ENCODE results near the gene ANAPC16. TPM values are rescaled to one million over a fixed set of nuclear protein-coding genes. Genes with fewer than 3 reads are reported as not detected.
A peak's percentile ranks its signal among the peaks of the same experiment; 100 is the strongest.

ANAPC16 gene
- 58.5 TPM for total RNA-seq

DNA sequence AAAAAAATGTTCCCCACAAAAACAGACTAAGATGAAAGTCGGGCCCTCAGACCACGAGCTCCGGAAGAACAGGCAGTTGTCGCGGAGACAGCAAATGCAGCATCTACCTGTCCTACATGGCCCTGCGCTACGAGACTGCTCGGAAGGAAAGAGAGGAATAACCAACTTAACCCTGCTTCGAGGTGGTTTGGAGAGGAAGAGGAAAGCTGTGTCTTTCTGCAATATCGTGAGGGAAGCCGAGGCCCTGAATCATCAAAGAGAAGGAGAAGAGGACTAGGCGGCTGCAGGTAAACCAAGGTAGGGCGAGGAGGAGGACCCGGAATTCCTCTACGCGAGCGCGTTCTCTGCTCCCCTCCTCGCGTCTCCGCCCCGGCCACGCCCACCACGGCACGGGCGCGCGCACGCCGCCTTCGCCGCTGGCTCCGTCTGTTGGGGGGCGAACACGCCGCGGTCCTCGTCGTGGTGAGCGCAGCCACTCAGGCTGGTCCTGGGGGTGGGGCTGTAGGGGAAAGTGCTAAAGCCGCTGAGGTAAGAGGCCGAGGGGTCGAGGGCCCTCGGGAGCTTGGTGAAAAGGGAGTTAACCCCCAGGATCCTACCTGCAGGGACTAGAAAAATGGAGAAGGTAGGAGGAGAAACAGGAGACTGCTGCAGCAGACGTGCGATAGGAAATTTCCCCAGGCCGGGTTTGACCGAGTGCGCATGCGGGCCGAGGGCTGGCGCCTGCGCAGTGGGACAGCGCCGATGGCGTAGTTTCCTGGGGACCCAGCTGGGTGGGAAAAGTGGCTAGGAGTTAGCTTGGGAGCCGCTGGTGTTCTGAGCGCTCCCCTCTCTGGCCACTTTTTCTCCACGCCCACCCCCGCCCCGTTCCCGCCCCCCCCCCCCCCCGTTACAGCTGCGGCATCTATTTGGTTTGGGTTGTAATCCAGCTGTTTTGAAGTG is at the start of gene ANAPC16, which contains the start of gene ASCC1:
Gene ANAPC16 (plus strand): TSS at position 402 of the 939 bp plus-strand sequence. CDS start 7,903 bp downstream, outside the sequence.
Gene ASCC1 (minus strand): TSS at position 666 of the 939 bp plus-strand sequence. CDS start 2,978 bp downstream, outside the sequence.
- Histone ChIP-seq H3K27me3 (ENCODE audit: control insufficient read depth in 3 of 3, insufficient read depth in 3 of 3, low read length in 3 of 3) (no peaks in the 10 kb centered on the region), H3K9ac (ENCODE audit: low read depth in 1 of 3, low read length in 3 of 3) (peak within 1 kb of the TSS; percentile 95 to 99 (median 99)), H3K27ac (ENCODE audit: low read depth, low read length) (peak within 1 kb of the TSS; percentile 96), H3K4me1 (ENCODE audit: control insufficient read depth in 3 of 3, insufficient read depth in 3 of 3, low read length in 3 of 3) (peaks cover 25 to 37% (median 31%) of the 10 kb centered on the region in 3 donors), H3K4me3 (ENCODE audit: low read length in 3 of 3) (peak within 1 kb of the TSS; percentile 87 to 100 (median 94)), H3K36me3 (ENCODE audit: control insufficient read depth in 3 of 3, insufficient read depth in 3 of 3, low read length in 3 of 3) (peaks cover 0 to 6% (median 3%) of the 10 kb centered on the region in 3 donors), H3K9me3 (ENCODE audit: control insufficient read depth in 3 of 3, low read length in 3 of 3) (no peaks in the 10 kb centered on the region)

DNA sequence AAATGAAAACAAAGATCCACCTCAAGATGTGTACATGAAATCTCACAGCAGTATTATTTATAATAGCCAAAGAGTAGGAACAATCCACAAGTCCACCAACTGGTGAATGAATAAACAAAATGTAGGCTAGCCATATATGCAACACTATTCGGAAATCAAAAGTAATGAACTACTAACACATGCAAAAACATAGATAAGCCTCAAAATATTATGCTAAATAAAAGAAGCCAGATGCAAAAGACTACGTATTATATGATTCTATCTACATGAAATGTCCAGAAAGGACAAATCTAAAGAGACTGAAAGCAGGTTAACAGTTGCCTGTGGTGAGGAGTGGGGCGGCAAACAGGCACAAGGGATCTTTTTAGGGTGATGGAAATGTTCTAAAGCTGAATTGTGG is 48.7 kb upstream of the ANAPC16 start:
- H3K27me3 ChIP-seq (ENCODE audit: control insufficient read depth in 3 of 3, insufficient read depth in 3 of 3, low read length in 3 of 3), result no peaks in the 10 kb centered on the region
- H3K4me3 ChIP-seq (ENCODE audit: low read length in 3 of 3), result no peak overlapping the region
- no peak overlapping the region for H3K9ac ChIP-seq (ENCODE audit: low read depth in 1 of 3, low read length in 3 of 3)
- no peaks in the 10 kb centered on the region for H3K9me3 ChIP-seq (ENCODE audit: control insufficient read depth in 3 of 3, low read length in 3 of 3)
- H3K27ac ChIP-seq (ENCODE audit: low read depth, low read length), result no peak overlapping the region
- peaks cover 0 to 6% (median 0%) of the 10 kb centered on the region in 3 donors for H3K4me1 ChIP-seq (ENCODE audit: control insufficient read depth in 3 of 3, insufficient read depth in 3 of 3, low read length in 3 of 3)
- H3K36me3 ChIP-seq (ENCODE audit: control insufficient read depth in 3 of 3, insufficient read depth in 3 of 3, low read length in 3 of 3), result no peaks in the 10 kb centered on the region

DNA sequence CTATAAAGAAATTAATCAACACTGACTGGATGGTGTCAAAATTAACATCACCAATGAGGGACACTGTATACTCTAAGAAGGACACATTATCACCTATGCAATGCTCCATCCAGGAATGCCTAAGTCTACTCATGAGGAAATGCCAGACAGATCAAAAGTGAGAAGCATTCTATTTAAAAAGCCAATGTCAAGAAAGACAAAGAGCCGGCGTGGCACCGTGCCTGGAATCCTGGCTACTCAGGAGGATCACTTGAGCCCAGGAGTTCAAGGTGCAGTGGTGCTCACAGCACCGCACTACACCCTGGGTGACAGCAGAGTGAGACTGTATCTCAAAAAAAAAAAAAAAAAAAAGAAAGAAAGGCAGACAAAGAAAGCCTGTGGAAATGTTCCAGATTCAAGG is 45.5 kb upstream of the ANAPC16 start:
- Histone ChIP-seq H3K9ac (ENCODE audit: low read depth in 1 of 3, low read length in 3 of 3) (no peak overlapping the region), H3K9me3 (ENCODE audit: control insufficient read depth in 3 of 3, low read length in 3 of 3) (no peaks in the 10 kb centered on the region), H3K27ac (ENCODE audit: low read depth, low read length) (no peak overlapping the region), H3K27me3 (ENCODE audit: control insufficient read depth in 3 of 3, insufficient read depth in 3 of 3, low read length in 3 of 3) (no peaks in the 10 kb centered on the region), H3K4me1 (ENCODE audit: control insufficient read depth in 3 of 3, insufficient read depth in 3 of 3, low read length in 3 of 3) (no peaks in the 10 kb centered on the region), H3K36me3 (ENCODE audit: control insufficient read depth in 3 of 3, insufficient read depth in 3 of 3, low read length in 3 of 3) (no peaks in the 10 kb centered on the region), H3K4me3 (ENCODE audit: low read length in 3 of 3) (no peak overlapping the region)

DNA sequence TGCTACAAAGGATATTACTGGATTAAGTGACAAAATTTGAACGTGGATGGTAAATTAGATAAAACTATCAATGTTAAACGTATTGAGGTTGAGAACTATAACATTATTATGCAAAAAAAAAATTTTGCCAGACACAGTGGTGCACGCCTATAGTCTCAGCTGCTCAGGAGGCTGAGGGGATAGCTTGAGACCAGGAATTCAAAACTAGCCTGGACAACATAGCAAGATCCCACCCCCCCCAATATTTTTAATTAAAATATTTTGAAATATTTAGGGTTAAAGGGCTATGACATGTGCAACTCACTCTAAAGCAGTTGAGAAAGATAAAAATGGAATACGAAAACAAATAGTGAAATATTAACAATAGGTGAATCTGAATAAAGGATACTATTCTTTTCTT is 45.1 kb upstream of the ANAPC16 start:
- no peaks in the 10 kb centered on the region for H3K4me1 ChIP-seq (ENCODE audit: control insufficient read depth in 3 of 3, insufficient read depth in 3 of 3, low read length in 3 of 3)

DNA sequence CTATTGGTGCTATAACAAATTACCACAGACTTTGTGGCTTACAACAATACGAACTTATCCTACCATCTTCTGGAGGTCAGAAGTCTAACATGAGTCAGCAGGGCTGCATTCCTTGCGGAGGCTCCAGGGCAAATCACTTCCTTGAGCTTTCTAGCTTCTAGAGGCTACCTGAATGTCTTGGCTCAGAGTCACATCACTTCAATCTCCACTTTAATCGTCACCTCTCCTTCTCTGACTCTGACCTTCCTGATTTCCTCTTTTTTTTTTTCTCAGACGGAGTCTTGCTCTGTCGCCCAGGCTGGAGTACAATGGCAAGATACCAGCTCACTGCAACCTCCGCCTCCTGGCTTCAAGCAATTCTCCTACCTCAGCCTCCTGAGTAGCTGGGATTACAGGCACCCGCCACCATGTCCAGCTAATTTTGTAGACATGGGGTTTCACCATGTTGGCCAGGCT is 44.6 kb upstream of the ANAPC16 start:
- Histone ChIP-seq H3K27me3 (ENCODE audit: control insufficient read depth in 3 of 3, insufficient read depth in 3 of 3, low read length in 3 of 3) (no peaks in the 10 kb centered on the region), H3K4me3 (ENCODE audit: low read length in 3 of 3) (no peak overlapping the region), H3K36me3 (ENCODE audit: control insufficient read depth in 3 of 3, insufficient read depth in 3 of 3, low read length in 3 of 3) (no peaks in the 10 kb centered on the region), H3K9me3 (ENCODE audit: control insufficient read depth in 3 of 3, low read length in 3 of 3) (no peaks in the 10 kb centered on the region), H3K9ac (ENCODE audit: low read depth in 1 of 3, low read length in 3 of 3) (no peak overlapping the region), H3K27ac (ENCODE audit: low read depth, low read length) (no peak overlapping the region), H3K4me1 (ENCODE audit: control insufficient read depth in 3 of 3, insufficient read depth in 3 of 3, low read length in 3 of 3) (no peaks in the 10 kb centered on the region)

More for the DNA sequence above, 45.1 kb upstream of the ANAPC16 start:
- Histone ChIP-seq H3K36me3 (ENCODE audit: control insufficient read depth in 3 of 3, insufficient read depth in 3 of 3, low read length in 3 of 3) (no peaks in the 10 kb centered on the region), H3K9me3 (ENCODE audit: control insufficient read depth in 3 of 3, low read length in 3 of 3) (no peaks in the 10 kb centered on the region), H3K27ac (ENCODE audit: low read depth, low read length) (no peak overlapping the region), H3K4me3 (ENCODE audit: low read length in 3 of 3) (no peak overlapping the region), H3K9ac (ENCODE audit: low read depth in 1 of 3, low read length in 3 of 3) (no peak overlapping the region), H3K27me3 (ENCODE audit: control insufficient read depth in 3 of 3, insufficient read depth in 3 of 3, low read length in 3 of 3) (no peaks in the 10 kb centered on the region)

DNA sequence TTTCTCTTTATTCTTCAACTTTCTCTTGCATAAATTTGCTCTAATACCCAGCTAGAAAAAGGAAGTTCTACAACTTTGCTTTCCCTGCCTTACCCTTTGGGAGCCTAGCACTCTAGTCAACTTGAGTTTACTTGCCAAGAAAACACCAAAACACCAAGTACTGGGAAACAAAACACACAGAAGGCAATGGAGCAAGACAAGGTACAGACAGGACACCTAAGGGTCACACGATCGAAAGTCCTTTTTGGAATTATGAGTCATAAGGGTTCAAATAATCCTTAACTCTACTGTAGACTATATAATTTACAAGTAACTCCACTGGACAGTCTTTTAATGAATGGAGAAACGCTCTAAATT is 42.6 kb upstream of the ANAPC16 start:
- H3K27ac ChIP-seq (ENCODE audit: low read depth, low read length), result no peak overlapping the region
- peaks cover 0 to under 1% (median under 1%) of the 10 kb centered on the region in 3 donors for H3K36me3 ChIP-seq (ENCODE audit: control insufficient read depth in 3 of 3, insufficient read depth in 3 of 3, low read length in 3 of 3)
- no peaks in the 10 kb centered on the region for H3K27me3 ChIP-seq (ENCODE audit: control insufficient read depth in 3 of 3, insufficient read depth in 3 of 3, low read length in 3 of 3)
- H3K9ac ChIP-seq (ENCODE audit: low read depth in 1 of 3, low read length in 3 of 3), result no peak overlapping the region
- peaks cover 0 to 3% (median 0%) of the 10 kb centered on the region in 3 donors for H3K4me1 ChIP-seq (ENCODE audit: control insufficient read depth in 3 of 3, insufficient read depth in 3 of 3, low read length in 3 of 3)
- H3K4me3 ChIP-seq (ENCODE audit: low read length in 3 of 3), result no peak overlapping the region
- H3K9me3 ChIP-seq (ENCODE audit: control insufficient read depth in 3 of 3, low read length in 3 of 3), result no peaks in the 10 kb centered on the region

DNA sequence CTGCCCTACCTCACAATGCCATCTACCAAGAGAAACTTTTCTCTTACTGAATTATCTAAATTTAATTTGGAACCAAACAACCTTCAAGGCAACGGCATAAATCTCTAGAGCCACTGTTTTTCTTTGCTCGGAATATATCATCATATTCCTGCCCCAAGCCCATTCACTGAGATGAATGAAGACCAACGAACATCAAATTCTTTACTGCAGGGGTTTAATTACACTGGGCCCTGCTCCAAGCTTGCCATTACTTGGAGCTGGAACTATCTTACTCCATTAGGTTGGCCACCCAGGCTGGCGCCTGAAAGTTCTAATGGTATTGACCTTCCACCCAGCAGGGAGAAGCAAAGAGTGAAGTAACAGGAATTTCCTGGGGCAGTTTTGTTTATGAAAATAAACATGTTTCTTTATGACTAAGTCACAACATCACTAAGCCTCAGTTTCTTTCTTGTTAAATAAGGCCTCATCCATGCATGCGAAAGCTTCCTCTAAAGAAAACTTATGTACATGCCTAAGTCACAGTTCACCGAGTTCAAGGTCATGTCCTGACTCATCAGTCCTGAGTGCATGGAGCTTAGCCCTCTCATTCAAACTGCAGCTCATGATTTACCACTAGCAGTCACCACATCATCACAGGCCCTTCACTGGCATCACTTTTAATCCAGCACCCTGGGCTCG is 42.1 kb upstream of the ANAPC16 start:
- H3K36me3 ChIP-seq (ENCODE audit: control insufficient read depth in 3 of 3, insufficient read depth in 3 of 3, low read length in 3 of 3), result peaks cover 0 to 5% (median 4%) of the 10 kb centered on the region in 3 donors
- H3K9me3 ChIP-seq (ENCODE audit: control insufficient read depth in 3 of 3, low read length in 3 of 3), result no peaks in the 10 kb centered on the region
- H3K4me1 ChIP-seq (ENCODE audit: control insufficient read depth in 3 of 3, insufficient read depth in 3 of 3, low read length in 3 of 3), result peaks cover 0 to 3% (median 0%) of the 10 kb centered on the region in 3 donors
- no peak overlapping the region for H3K9ac ChIP-seq (ENCODE audit: low read depth in 1 of 3, low read length in 3 of 3)
- no peak overlapping the region for H3K4me3 ChIP-seq (ENCODE audit: low read length in 3 of 3)
- H3K27me3 ChIP-seq (ENCODE audit: control insufficient read depth in 3 of 3, insufficient read depth in 3 of 3, low read length in 3 of 3), result no peaks in the 10 kb centered on the region
- H3K27ac ChIP-seq (ENCODE audit: low read depth, low read length), result no peak overlapping the region

DNA sequence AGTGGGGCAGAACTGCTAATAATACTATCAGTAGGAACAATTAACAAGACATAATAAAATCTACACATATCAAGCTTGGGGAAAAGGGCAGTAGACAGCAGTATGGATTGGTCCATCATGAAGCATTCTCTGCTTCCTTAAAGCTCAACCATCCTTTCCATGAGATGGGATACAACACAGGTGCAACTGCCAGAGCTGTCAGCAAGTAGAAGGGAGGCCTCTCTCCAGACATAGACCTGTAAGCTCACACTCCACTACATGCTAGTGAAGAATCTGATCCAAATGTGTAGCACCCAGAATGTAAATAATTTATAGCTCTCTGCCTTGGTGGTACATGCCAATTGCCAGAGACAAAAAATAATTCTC is 41.5 kb upstream of the ANAPC16 start:
- peaks cover 4 to 5% (median 5%) of the 10 kb centered on the region in 3 donors for H3K36me3 ChIP-seq (ENCODE audit: control insufficient read depth in 3 of 3, insufficient read depth in 3 of 3, low read length in 3 of 3)
- no peak overlapping the region for H3K27ac ChIP-seq (ENCODE audit: low read depth, low read length)
- no peak overlapping the region for H3K9ac ChIP-seq (ENCODE audit: low read depth in 1 of 3, low read length in 3 of 3)
- H3K27me3 ChIP-seq (ENCODE audit: control insufficient read depth in 3 of 3, insufficient read depth in 3 of 3, low read length in 3 of 3), result no peaks in the 10 kb centered on the region
- H3K9me3 ChIP-seq (ENCODE audit: control insufficient read depth in 3 of 3, low read length in 3 of 3), result no peaks in the 10 kb centered on the region
- H3K4me3 ChIP-seq (ENCODE audit: low read length in 3 of 3), result no peak overlapping the region
- H3K4me1 ChIP-seq (ENCODE audit: control insufficient read depth in 3 of 3, insufficient read depth in 3 of 3, low read length in 3 of 3), result peaks cover 0 to 3% (median 0%) of the 10 kb centered on the region in 3 donors

DNA sequence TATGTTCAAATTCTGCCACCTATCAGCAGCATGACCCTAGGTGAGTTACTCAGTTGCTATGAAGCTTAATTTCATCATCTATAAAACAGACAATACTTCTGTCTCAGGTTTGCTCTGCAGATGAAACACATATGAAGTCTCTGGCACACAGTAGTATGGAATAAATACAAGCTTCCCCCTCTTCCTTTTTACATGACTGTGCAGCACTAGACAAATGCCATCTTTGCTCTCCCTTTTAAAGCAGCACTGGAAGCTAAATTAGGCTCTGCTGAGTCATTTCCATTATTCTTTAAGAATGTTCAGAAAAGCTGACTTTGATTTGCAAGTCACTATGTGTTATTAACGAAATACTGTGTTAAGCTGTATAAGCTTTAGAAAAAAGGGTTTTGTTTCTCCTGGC is 40.7 kb upstream of the ANAPC16 start:
- H3K27me3 ChIP-seq (ENCODE audit: control insufficient read depth in 3 of 3, insufficient read depth in 3 of 3, low read length in 3 of 3), result no peaks in the 10 kb centered on the region
- H3K4me1 ChIP-seq (ENCODE audit: control insufficient read depth in 3 of 3, insufficient read depth in 3 of 3, low read length in 3 of 3), result peaks cover 0 to 3% (median 0%) of the 10 kb centered on the region in 3 donors
- H3K27ac ChIP-seq (ENCODE audit: low read depth, low read length), result no peak overlapping the region
- no peak overlapping the region for H3K9ac ChIP-seq (ENCODE audit: low read depth in 1 of 3, low read length in 3 of 3)
- no peaks in the 10 kb centered on the region for H3K9me3 ChIP-seq (ENCODE audit: control insufficient read depth in 3 of 3, low read length in 3 of 3)
- peaks cover 4 to 9% (median 6%) of the 10 kb centered on the region in 3 donors for H3K36me3 ChIP-seq (ENCODE audit: control insufficient read depth in 3 of 3, insufficient read depth in 3 of 3, low read length in 3 of 3)
- H3K4me3 ChIP-seq (ENCODE audit: low read length in 3 of 3), result no peak overlapping the region

DNA sequence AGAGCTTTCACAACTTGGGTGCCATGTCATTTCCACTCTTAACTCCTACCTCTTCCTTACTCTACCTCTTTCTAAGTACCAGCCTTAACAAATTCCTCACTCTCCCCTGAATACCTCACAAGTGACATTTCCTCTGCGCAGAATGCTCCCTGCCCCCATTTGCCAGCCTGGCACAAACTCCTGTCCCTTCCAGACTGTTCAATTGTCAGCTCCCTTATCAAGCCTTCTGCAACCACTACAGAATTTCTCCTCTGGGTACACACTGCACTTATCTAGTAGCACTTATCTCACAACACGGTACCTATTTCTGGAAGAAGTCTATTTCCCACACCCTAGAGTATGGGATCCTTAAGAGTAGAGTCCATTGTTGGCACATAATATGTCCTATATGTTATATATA is 39.1 kb upstream of the ANAPC16 start:
- no peak overlapping the region for H3K27ac ChIP-seq (ENCODE audit: low read depth, low read length)
- H3K36me3 ChIP-seq (ENCODE audit: control insufficient read depth in 3 of 3, insufficient read depth in 3 of 3, low read length in 3 of 3), result peaks cover 4 to 9% (median 6%) of the 10 kb centered on the region in 3 donors

More for the DNA sequence above, 39.1 kb upstream of the ANAPC16 start:
- Histone ChIP-seq H3K27me3 (ENCODE audit: control insufficient read depth in 3 of 3, insufficient read depth in 3 of 3, low read length in 3 of 3) (no peaks in the 10 kb centered on the region), H3K9me3 (ENCODE audit: control insufficient read depth in 3 of 3, low read length in 3 of 3) (no peaks in the 10 kb centered on the region), H3K9ac (ENCODE audit: low read depth in 1 of 3, low read length in 3 of 3) (no peak overlapping the region), H3K4me3 (ENCODE audit: low read length in 3 of 3) (no peak overlapping the region), H3K4me1 (ENCODE audit: control insufficient read depth in 3 of 3, insufficient read depth in 3 of 3, low read length in 3 of 3) (peaks cover 0 to 3% (median 0%) of the 10 kb centered on the region in 3 donors)
